Tibial nerve (tissue), 4 donors: ENCODE data around the gene GRIN2A. TPM values are rescaled to one million over a fixed set of nuclear protein-coding genes. Genes with fewer than 3 reads are reported as not detected.

Source experiments
- DNase-seq, 2 donors: peaks; one replicate each; pipeline ENCODE4 v3.0.0-alpha.2; 2019; ENCODE audit warnings: low spot score in 2 of 2
- H3K27ac ChIP-seq, 4 donors: fragments of 200-600 bp; sonication (generic) in 3 of 4; one replicate each; pipeline ENCODE4 v1.5.1; 2017 to 2019; ENCODE audit warnings: mild to moderate bottlenecking in 1 of 4
- H3K27me3 ChIP-seq, 2 donors: fragments of 200-600 bp; sonication (generic) in 1 of 2; one replicate each; pipeline versions ENCODE4 v1.5.1 to v1.6.0; 2017 to 2019
- H3K36me3 ChIP-seq, 3 donors: fragments of 200-600 bp; sonication (generic); one replicate each; pipeline ENCODE4 v1.5.1; 2018 to 2019
- H3K4me1 ChIP-seq, 4 donors: fragments of 200-600 bp; sonication (generic) in 3 of 4; one replicate each; pipeline ENCODE4 v1.5.1; 2017 to 2019
- H3K4me3 ChIP-seq, 4 donors: fragments of 200-600 bp; sonication (generic) in 3 of 4; one replicate each; pipeline ENCODE4 v1.5.1; 2017 to 2019; ENCODE audit warnings: mild to moderate bottlenecking in 1 of 4, moderate library complexity in 1 of 4
- H3K9me3 ChIP-seq, 4 donors: fragments of 200-600 bp; sonication (generic) in 3 of 4; one replicate each; pipeline ENCODE4 v1.5.1; 2017 to 2019
- CTCF ChIP-seq, 5 experiments: fragments of 200-600 bp in 3 of 5; fragments of 450-650 bp in 2 of 5; sonication (generic) in 3 of 5; IDR thresholded peaks; one replicate each; pipeline ENCODE4 v1.5.1; 2016 to 2019; ENCODE audit warnings: antibody characterized with exemption in 5 of 5, mild to moderate bottlenecking in 3 of 5, moderate library complexity in 2 of 5
- EP300 ChIP-seq, 2 donors: sonication (generic); formaldehyde crosslinking; IDR thresholded peaks; one replicate each; pipeline ENCODE4 v1.6.1; 2017; ENCODE audit warnings: antibody characterized with exemption in 2 of 2, mild to moderate bottlenecking in 1 of 2
- POLR2A ChIP-seq, 2 donors: fragments of 450-650 bp; IDR thresholded peaks; one replicate each; pipeline ENCODE4 v1.6.1; 2017; ENCODE audit warnings: antibody characterized with exemption in 2 of 2, mild to moderate bottlenecking in 2 of 2, moderate library complexity in 2 of 2
- WGBS, 2 donors: methylation state at CpG; one replicate each; pipeline ENCODE4 v1.1.5; 2018; 5-methylcytosine and 5-hydroxymethylcytosine counted together
- total RNA-seq, 4 donors: library from RNA; depleted of rRNA; stranded (reverse); fragments of >200 nt; gene quantifications; one replicate each; pipeline ENCODE4 v1.1.0, GENCODE V29; 2016

GRIN2A gene
- total RNA-seq, 4 donors from 2014 or later: under 0.01 to 0.44 (median 0.39) TPM; not detected in 1

GRCh38 chr16:10128397-10129258, 53.6 kb downstream of the GRIN2A start:
- H3K27me3 ChIP-seq: no peaks in the 10 kb centered on the region
- H3K36me3 ChIP-seq: no peaks in the 10 kb centered on the region
- TF ChIP-seq EP300 (IDR thresholded peaks at IDR 0.05) (no peak), POLR2A (IDR thresholded peaks at IDR 0.05) (no peak), CTCF (IDR thresholded peaks at IDR 0.05) (no peak)
- 72 to 75% methylated on average over 9 of the region's 9 CpGs for WGBS, 2 donors
- no peaks in the 10 kb centered on the region for H3K4me1 ChIP-seq
- no peak overlapping the region for H3K4me3 ChIP-seq
- H3K27ac ChIP-seq: no peak overlapping the region
- no peak for DNase-seq
- peaks cover 0 to 6% (median 0%) of the 10 kb centered on the region in 4 donors for H3K9me3 ChIP-seq

DNA sequence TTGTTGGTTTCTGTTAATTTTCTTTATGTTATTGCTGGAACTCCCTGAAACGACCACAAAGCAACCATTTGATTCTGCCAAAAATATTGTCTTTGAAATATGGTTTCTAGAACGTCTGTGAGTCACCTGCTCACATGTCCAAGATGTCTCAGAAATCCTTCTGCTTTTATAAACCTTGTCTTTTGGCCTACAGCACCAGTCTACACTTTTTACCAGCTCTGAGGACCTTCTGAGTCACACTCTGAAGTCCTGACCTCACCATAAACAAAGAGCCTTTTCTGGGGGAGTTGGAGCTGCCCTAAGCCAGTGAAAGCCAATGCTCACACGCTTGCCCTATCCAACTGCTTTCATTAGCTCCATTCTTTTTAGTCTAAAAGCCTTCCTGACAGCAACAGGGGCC, 55.5 kb downstream of the GRIN2A start:
- no peaks in the 10 kb centered on the region for H3K4me1 ChIP-seq
- 36 to 38% methylated on average over 3 of the region's 3 CpGs for WGBS, 2 donors
- DNase-seq: no peak

GRCh38 chr16:10123141-10123540, 59.1 kb downstream of the GRIN2A start:
- 65 to 66% methylated on average over 5 of the region's 5 CpGs for WGBS, 2 donors
- no peak overlapping the region for H3K27ac ChIP-seq
- TF ChIP-seq EP300 (IDR thresholded peaks at IDR 0.05): no peak
- no peak for TF ChIP-seq CTCF (IDR thresholded peaks at IDR 0.05)
- TF ChIP-seq POLR2A (IDR thresholded peaks at IDR 0.05): no peak
- no peaks in the 10 kb centered on the region for H3K27me3 ChIP-seq
- H3K36me3 ChIP-seq: no peaks in the 10 kb centered on the region
- H3K4me1 ChIP-seq: no peaks in the 10 kb centered on the region
- H3K9me3 ChIP-seq: no peaks in the 10 kb centered on the region
- no peak overlapping the region for H3K4me3 ChIP-seq
- no peak for DNase-seq

More for the DNA sequence above, 55.5 kb downstream of the GRIN2A start:
- Histone ChIP-seq H3K27ac (no peak overlapping the region), H3K4me3 (no peak overlapping the region), H3K27me3 (no peaks in the 10 kb centered on the region), H3K9me3 (no peaks in the 10 kb centered on the region), H3K36me3 (no peaks in the 10 kb centered on the region)
- TF ChIP-seq POLR2A (IDR thresholded peaks at IDR 0.05): no peak
- TF ChIP-seq CTCF (IDR thresholded peaks at IDR 0.05): no peak
- TF ChIP-seq EP300 (IDR thresholded peaks at IDR 0.05): no peak

- Histone ChIP-seq H3K27ac (no peak overlapping the region), H3K4me1 (no peaks in the 10 kb centered on the region), H3K9me3 (no peaks in the 10 kb centered on the region), H3K4me3 (no peak overlapping the region), H3K36me3 (no peaks in the 10 kb centered on the region), H3K27me3 (no peaks in the 10 kb centered on the region)
- no peak for DNase-seq
- TF ChIP-seq CTCF (IDR thresholded peaks at IDR 0.05) (peak in 1 of 5 experiments; percentile 6), POLR2A (IDR thresholded peaks at IDR 0.05) (no peak)
- 27 to 36% methylated on average over 6 of the region's 6 CpGs for WGBS, 2 donors
Measured at GRCh38 chr16:10122546-10122945, 59.7 kb downstream of the GRIN2A start.

DNA sequence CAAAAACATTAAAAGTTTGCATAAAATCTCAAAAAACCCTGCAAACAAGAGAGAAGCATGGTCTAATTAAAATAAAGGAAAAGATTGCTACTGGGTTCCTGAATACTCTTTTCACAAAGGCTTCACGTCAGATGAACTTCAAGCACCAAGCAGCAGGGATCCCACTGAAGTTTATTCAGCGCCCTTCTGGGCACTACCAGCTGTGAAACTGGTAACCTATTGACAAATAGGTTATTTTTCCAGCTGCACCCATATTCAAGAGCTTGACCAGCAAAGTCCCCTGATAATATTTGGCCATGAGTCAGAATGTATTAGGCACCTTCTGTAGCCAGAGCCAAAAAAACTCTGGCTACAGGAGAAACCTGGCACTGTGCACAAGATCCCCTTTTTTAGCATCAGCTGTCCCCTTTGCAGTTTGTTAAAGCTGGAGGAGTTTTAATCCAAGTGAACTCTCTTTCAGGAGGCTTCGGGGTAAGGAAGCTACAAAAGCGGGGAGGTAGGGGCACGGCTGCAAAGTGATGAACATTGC, 60.3 kb downstream of the GRIN2A start:
- no peak for DNase-seq
- no peaks in the 10 kb centered on the region for H3K27me3 ChIP-seq
- no peaks in the 10 kb centered on the region for H3K4me1 ChIP-seq
- WGBS, 2 donors: 25 to 32% methylated on average over 5 of the region's 5 CpGs
- H3K4me3 ChIP-seq: no peak overlapping the region
- H3K27ac ChIP-seq: no peak overlapping the region
- no peaks in the 10 kb centered on the region for H3K9me3 ChIP-seq
- no peaks in the 10 kb centered on the region for H3K36me3 ChIP-seq
- TF ChIP-seq POLR2A (IDR thresholded peaks at IDR 0.05): no peak
